ENCODE measurements around the gene RECQL5.
"Not testable (repeated sequence)": the region's sequence is repeated elsewhere in the genome, so short reads cannot be mapped to it uniquely, and the experiment has no call there.

RECQL5 gene

GRCh38 chr17:75647921-75648320, 19.0 kb downstream of the RECQL5 start:
- DNase-seq (ENCODE audit: low read depth) = no peak

DNA sequence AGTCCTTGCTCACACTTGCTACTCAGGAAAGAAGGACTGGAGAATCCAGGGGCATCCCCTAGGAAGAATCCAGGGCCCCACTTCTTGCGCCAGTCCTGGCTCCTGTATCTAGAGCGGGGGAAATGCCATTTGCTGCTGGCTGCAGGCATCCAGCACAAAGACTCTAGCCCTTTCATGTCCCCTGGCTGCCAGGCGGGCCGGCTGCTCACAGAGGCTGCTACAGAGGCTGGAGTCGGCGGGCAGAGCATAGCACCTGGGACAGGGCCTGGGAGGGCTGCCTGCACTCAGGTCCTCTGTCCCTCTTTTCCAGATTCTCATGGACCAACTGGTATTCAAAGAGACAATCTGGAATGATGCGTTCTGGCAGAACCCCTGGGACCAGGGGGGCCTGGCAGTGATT, 19.9 kb downstream of the RECQL5 start:
- DNase-seq (ENCODE audit: low read depth) = no peak

DNA sequence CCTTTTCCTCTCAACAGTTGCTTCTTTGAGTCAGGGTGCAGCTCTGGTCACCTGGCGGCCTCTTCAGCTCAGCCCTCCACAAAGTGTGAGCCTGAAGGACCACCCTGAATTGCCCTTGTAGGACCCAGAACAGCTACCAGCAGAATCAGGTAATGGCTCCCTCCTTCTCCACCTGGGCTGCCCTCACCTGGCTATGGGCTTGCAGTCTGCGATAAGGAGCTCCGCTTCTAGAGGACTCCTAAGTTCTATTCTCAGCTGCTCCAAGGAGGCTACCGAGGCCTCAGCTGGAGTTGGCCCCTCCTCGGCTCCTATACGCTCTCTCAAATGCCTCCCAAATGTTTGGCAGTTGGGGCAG, 20.3 kb downstream of the RECQL5 start:
- no peak for DNase-seq (ENCODE audit: low read depth)

GRCh38 chr17:75645889-75646637, 20.9 kb downstream of the RECQL5 start:
- DNase-seq (ENCODE audit: low read depth) = no peak

GRCh38 chr17:75645501-75645888, 21.5 kb downstream of the RECQL5 start:
- no peak for DNase-seq (ENCODE audit: low read depth)

DNA sequence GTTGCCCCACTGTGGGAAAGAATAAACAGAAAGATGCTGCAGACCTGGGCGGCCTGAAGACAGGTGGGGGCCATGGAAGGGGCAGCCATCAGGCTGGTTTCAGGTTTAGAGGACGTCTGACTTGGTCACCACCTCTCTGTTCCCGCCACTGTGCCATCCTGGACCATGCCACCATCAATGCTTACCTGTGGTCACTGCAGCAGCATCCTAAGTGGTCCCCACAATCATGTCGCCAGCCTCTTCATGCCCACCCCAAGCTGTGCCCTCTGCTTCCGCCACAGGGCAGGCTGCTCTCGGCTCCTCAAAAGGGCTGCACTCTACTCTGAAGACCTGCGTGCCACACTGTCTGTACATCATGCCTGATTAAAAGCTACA, 23.3 kb downstream of the RECQL5 start:
- DNase-seq (ENCODE audit: low read depth) = no peak

DNA sequence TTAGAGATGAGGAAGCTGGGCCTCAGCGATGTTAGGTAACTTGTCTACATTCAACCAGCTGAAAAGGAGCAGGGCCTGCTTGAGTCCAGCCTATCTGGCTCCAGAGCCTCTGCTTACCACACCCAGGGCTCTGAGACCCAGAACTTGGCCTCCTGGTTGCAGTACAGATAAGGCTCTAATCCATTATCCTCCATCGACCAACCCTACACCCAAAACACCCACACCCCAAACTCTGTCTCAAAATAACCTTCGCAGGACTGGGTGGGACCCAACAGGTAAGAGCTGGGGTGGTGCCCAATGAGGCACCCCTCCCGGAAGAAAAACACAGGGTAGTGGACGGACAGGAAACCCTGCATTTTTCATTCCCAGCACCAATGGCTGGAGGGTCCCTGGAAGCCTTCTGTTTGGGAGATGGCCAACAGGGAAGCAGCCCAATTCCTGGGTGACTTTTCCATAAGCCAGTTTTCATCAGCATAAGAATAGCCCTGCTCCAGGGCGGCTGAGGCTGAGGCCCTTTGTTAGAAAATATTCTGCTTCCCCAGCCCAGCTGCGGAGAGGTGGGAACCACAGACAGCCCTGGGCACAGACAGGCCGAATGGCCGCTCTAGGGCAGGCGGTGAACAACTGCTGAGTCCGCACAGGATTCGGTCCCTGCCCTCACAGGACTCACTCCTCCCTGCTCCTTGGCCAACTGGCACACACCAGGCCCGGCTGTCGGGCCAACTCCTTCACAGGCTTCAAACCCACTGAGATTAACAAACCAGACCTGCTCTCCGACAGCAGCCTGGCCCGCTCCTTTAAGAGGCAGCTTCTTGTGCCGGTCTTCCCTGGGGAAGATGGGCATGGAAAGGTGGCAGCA, 23.9 kb downstream of the RECQL5 start:
- DNase-seq (ENCODE audit: low read depth) = no peak

GRCh38 chr17:75642182-75642783, 24.7 kb downstream of the RECQL5 start:
- DNase-seq (ENCODE audit: low read depth) = no peak

DNA sequence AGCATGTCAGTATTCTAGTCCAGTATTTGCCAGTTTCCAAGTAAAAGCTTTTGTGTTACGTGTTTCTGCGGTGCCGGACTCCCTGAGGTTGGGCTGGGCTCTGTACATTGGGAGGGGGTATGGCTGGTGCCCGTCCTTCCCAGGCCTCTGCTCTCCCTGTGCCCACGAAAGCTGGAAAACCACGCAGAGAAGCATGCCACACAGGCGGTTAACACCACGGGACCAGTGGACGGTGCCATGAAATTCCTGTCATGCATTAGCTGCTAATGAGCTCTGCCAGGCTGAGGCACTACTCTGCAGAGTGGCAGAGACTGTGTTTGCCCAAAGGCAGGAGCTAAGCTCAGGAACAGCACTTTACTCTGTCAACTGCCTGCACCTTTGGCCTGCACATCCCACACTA, 25.6 kb downstream of the RECQL5 start:
- no peak for DNase-seq (ENCODE audit: low read depth)

DNA sequence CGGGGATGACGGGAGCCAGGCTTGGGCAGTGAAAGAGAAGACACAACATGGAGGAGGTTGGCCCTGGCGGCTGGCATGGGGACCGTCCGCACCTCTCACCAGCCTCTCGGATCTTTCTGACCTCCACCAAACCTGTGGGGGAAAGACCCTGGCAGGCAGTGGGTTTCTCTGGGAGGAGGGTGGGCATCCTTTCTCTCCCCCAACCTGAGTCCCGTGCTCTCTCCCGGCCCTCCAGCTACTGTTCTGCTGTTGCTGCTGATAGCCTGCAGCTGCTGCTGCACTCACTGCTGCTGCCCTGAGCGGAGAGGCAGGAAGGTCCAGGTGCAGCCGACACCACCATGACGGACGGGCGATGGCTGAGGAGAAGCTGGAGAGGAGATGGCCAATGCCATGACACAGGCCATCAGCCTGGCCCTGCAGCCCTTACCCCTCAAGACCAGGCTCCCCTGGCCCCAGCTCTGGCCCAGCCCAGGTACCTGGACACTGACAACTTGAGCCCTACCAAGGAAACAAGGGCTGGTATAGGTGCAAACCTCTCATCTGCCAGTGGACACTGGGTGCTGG, 26.3 kb downstream of the RECQL5 start:
- no peak for DNase-seq (ENCODE audit: low read depth)

GRCh38 chr17:75639771-75640555, 27.0 kb downstream of the RECQL5 start:
- DNase-seq (ENCODE audit: low read depth) = no peak

DNA sequence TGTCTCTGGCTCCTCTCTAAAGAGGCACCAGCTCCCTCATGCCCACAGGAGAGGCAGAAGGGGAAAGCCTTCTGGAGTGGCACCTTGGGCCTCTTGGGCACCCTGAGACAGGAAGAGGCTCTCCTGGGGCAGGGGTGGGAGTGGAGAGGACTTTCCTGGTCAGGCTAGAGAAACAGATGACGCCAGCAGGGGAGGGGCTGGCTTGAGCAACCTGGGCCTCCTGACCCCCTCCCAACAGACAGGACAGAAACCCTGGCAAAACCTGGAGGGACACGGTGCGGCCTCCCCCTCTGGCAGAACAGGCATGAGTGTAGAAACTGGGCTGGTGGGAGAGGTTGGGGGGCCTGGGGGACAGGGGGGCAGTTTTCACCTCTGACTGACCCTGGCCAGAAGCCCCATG, 27.6 kb downstream of the RECQL5 start:
- DNase-seq (ENCODE audit: low read depth) = no peak

DNA sequence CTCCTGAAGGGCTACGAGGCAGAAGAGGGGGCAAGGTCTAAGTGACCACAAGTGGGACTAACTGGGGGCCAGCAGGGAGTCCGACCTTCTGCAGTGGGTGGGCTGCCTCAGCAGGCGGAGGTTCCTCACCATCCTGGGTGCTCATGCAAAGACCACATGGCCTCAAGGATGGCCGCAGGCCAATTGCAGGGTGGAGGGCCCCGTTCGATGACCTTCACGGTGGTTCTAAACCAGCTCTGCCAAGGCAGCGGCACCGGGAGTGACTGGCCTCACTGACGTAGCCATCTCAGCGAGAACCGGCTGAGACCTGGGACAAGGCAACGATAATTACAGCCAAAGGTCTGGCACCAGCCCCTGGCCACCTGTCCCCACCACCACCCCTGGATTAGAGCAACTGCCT, 28.1 kb downstream of the RECQL5 start:
- DNase-seq (ENCODE audit: low read depth) = no peak

DNA sequence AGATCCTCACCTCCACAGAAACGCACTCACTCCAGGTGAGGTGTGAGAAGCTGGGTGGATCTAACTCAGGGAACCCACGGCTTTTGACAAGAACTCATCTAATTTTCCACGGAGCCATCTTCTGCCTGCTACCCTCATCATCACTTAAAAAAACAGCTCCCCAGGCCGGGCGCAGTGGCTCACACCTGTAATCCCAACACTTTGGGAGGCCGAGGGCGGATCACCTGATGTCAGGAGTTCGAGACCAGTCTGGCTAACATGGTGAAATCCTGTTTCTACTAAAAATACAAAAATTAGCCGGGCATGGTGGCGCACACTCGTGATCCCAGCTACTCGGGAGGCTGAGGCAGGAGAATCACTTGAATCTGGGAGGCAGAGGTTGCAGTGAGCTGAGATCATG, 28.9 kb downstream of the RECQL5 start:
- not testable (repeated sequence) for DNase-seq (ENCODE audit: low read depth)

DNA sequence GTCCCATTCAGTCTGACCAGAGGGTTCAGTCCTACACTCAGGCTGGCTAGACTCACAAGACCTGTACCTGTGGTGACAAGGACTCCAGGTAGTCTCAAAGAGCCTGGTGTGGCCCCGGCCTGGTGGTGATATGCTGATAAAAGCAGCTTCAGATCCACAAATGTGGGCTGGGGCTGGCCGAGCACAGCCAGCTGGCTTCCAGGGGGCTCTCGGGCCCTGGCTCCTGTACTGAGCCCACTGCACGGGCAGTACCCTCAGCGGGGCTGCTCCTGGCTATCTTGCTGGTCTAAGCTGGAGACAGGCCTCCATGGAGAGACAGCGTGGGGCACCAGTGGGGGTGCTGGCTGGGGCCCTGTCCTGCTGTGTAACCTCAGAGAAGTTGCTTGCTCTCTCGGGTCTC, 29.4 kb downstream of the RECQL5 start:
- DNase-seq (ENCODE audit: low read depth) = no peak

- no peak for DNase-seq (ENCODE audit: low read depth)
These were observed 29.8 kb downstream of the RECQL5 start for GRCh38 chr17:75637143-75637538.

- DNase-seq (ENCODE audit: low read depth) = no peak
These were observed 30.4 kb downstream of the RECQL5 start for GRCh38 chr17:75636381-75637142.

DNA sequence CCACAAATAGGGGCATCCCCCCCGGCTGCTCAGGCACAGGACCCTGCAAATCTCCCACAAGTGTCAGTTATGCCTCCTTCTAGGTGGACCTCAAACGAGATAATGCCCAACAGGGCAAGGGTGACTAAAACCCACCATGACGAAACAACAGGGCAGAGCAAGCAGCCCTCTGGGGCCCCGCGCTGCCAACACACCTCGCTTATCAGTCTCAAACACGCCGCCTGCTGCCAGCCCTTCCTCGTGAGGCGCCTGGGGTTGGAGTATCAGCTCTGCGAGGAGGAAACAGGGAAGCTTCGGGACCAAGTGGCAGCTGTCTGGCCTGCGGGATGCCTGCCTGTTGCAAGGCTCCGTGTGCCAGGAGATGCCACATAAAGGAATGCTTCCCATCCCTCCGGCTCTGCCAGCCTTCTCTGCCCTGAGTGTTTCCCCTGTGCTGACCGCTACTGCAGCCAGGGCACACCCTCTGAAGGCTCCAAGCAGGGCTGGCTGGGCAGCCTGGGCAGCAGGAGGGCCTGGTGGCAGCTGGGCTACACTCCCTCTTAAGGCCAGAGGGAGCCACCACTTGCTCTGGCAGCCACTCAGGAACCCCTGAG, 31.2 kb downstream of the RECQL5 start:
- DNase-seq (ENCODE audit: low read depth) = no peak

DNA sequence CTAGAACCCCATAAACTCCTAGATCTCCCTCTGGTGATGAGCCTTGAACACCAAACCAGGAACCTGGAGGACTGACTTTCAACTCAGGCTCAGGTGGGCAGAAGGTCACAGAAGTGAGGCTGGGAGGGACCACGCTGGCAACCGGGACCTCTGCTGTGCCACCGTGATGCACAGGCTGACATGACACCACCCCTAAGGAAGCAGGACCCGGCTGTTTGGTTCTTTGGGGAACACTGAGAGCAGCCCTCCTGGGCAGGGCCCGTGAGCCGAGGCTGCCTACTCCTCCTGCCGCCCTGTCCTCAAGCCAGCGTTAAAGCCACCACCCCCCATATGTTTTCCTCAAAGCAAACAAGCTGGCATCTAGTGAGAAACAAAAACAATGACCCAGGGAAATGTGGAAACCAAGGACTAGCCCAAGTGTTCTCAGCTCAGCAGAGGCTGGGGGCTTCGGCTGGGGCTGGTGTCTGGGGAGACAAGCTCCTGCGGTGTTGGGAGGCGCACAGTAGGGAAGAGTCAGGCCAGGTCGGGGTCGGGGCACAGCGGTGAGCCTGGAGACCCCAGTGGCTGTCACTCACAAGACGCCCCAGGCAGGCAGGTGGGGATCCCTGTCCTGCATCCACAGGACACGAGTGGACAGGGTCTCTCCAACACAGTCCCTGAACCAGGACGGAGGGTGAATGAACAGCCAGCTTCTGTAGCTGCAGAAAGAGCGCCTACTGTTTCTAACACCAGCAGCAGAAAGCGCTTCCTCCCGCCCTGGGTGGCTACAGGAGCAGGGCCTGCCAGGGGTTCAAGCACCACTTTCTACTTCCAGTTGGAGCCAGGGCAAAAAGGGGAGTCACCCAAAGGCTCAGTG, 32.0 kb downstream of the RECQL5 start:
- no peak for DNase-seq (ENCODE audit: low read depth)

DNA sequence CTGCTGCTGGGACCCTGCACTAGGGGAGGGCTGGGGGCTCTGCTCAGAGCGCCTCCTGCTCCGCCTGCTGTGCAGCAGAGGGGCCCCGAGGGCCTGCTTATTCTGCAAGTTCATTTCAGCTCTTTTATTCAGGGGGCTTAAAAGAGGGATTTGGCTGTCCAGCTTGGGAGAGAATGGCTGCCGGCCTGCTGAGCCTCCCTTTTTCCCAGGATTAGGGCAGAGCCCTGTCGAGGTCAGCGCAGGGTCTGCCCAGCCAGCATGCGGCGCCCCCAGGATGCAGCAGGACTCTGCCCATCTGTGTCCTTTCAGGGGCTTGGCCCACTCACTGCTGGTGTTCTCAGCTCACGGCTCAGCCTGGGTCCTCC, 32.6 kb downstream of the RECQL5 start:
- DNase-seq (ENCODE audit: low read depth) = no peak
